LNCAP (cell line): ENCODE results near the gene SYPL1.

Source experiments
- TF ChIP-seq, protein P1 (sequence below): fragments of 450-650 bp; IDR thresholded peaks from 2 replicates; pipeline ENCODE4 v1.5.1; 2017; ENCODE audit warnings: mild to moderate bottlenecking

SYPL1 gene

DNA sequence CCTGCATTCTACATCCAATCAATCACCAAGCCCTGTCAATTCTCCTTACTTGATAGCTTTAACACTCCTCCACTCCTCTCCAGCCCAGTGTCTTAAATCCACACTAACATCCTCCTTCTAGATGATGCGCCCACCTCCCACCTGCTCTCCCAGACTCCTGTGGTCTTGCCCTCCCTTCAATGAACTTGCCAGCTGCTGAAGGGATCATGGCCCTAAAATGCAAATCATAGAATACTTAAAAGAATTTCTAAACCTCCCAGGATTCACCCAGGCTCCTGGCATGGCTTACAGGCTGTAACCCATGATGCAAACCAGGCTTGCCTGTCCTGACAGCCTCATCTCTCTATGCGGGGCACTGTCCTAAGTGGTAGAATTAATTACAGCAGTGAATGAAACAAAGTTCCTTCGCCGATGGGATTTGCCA lies 43.6 kb downstream of the SYPL1 start:
- TF ChIP-seq, protein P1, sequence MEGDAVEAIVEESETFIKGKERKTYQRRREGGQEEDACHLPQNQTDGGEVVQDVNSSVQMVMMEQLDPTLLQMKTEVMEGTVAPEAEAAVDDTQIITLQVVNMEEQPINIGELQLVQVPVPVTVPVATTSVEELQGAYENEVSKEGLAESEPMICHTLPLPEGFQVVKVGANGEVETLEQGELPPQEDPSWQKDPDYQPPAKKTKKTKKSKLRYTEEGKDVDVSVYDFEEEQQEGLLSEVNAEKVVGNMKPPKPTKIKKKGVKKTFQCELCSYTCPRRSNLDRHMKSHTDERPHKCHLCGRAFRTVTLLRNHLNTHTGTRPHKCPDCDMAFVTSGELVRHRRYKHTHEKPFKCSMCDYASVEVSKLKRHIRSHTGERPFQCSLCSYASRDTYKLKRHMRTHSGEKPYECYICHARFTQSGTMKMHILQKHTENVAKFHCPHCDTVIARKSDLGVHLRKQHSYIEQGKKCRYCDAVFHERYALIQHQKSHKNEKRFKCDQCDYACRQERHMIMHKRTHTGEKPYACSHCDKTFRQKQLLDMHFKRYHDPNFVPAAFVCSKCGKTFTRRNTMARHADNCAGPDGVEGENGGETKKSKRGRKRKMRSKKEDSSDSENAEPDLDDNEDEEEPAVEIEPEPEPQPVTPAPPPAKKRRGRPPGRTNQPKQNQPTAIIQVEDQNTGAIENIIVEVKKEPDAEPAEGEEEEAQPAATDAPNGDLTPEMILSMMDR = no peak

DNA sequence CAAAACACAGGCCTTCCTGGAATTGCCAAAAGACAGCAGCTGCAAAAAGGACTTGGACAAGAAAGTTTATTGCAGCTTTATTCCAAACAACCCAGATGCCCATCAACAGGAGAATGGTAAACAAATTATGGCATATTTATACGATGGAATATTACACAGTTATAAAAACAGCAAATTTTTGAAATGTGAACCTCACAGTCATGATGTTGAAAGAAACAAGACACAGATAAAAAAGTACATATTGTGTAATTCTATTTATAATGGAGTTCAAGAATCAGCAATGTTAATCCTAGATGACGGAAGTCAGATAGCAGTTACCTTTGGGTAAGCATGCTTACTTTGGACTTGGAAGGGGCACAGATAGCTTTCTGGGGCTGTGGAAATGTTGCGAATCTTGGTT lies 44.4 kb downstream of the SYPL1 start:
- TF ChIP-seq, protein P1 = no peak

DNA sequence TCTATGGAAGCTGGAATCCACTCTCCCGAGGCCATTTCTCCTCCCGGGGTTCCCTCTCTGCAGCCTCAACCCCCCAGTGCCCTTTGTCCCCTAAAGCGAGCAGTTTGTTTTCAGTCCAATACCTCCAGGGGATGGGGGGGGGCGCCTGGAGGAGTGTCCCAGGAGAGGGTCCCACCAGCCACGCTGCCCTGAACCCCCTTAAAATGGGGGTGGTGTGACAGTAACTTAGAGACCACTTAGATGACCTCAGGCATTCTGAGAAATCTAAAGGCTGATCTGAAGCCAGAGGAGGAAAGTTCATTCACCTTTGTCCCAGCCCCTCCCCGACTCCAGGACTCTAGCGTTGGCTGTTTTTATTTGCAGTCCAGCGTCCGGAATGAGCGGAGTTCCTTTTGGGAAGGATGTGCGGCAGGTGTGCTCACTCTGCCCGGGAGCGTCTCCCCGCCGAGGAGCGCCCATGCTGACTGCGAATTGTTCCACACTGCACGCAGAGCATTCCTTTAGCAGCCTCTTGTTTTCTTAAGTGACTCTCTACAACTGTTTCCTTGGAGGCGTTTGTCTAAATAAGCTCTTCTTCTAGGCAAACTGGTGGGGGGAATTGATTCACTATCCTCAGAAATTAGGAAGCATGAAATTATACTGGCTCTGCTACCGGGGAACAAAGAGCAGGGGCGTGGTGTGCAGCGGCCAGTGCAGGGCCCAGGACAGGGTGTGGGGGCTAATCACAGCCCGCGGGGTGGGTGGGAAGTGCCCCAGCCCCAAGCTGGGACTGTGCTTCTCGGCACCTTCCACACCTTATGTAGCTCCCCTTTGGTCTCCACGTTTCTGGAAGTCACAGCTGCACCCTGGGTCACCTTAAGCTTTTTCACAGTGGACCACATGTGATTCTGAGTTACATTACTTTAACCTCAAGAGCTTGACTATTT lies 46.3 kb downstream of the SYPL1 start:
- TF ChIP-seq, protein P1 = no peak

DNA sequence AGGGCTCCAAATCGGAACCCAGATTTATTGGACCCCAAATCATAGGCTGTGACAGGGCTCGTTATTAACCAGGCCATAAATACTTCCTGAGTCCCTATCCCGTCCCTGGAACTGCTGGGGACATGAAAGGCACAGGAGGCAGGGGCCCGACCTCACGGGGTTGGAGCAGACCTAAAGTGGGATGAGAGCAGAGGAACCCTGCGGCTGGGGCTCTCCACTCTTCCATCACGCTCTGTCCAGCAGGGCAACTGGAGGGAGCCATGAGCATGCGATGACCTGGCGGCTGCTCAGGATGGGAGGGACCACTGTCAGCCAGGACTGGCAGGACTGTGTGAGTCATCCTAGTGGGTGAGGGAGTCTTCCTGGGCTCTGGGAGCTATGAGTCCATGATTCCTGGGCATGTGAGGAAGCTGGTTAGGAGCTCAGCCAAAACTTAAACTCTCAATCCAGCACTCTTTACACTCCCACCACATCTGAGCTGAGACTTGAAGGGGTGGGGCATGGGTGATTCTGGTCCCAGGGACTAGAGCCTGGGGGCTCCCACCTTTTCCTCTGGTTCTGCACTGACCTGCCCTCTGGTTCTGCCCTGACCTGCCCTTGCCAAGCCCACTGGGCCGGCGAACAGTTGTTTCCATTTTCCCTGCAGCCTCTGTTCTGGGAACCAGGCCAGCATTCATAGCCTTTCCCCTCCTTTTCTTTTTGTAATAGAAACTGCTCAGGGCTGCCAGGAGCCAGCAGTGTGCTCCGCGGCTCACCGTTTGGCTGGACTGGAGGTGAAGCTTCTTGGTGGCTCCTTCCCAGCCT lies 47.1 kb downstream of the SYPL1 start:
- TF ChIP-seq, protein P1 = no peak

- TF ChIP-seq, protein P1 = no peak
Observed at GRCh38 chr7:106064316-106064715, 47.8 kb downstream of the SYPL1 start.

DNA sequence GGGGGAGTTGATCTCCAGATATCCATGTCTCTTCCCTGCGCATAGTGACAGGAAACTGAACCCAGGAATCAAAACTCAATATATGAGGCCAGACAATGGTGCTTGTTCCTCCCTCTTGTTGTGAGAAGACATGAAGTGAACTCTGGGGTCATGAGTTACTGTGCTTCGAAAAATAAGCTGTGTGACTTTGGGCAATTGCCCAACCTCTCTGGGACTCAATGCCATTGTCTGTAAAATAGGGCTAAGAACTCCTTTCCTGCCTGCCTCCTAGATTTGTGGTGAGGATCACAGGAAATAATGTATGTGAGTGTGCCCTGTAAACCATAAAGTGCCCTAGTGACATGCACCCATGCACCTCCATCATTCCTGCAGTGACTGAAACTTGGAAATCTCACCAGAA lies 48.4 kb downstream of the SYPL1 start:
- TF ChIP-seq, protein P1 = no peak

- TF ChIP-seq, protein P1 = no peak
Observed at GRCh38 chr7:106063024-106063423, 49.1 kb downstream of the SYPL1 start.
